ENCODE measurements around the gene G6PC2. TPM values are rescaled to one million over a fixed set of nuclear protein-coding genes. Genes with fewer than 3 reads are reported as not detected.

G6PC2 gene
- total and polyA plus RNA-seq, 2 of the 8 experiments (the other 6 are each of a cell fraction or from before 2014, with no cell fraction given), result not detected

- TF ChIP-seq MAX (IDR thresholded peaks at IDR 0.05) (no peak), ATF2 (IDR thresholded peaks at IDR 0.05; ENCODE audit: low read length) (no peak)
These were observed 47.6 kb downstream of the G6PC2 start (continued) for GRCh38 chr2:168948621-168949212.
